NCI-H526 (cell line): ENCODE data around the gene STRN4.

Experiments used
- DNase-seq, 2 experiments: peaks; one replicate each; lab custom pipeline; 2025; lab: John Stamatoyannopoulos, UW

Gene STRN4

DNA sequence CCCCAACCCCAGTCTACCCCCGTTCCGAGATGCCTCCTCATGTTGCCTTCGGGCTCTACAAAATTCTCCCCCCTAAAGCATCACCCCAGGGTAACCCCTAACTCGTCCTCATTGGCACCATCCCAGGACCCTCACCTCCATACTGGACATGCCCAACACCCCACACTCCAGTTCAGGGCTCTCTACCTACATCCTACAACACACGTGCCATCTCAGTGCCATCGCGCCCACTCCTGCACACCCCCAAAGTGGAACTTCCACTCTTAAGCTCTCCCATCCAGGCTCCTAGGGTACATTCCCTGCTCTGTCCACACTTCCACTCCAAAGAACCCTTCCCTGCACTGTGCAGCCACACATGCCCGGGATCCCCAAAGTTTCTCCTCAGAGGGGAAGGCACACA is 1.2 kb downstream of the STRN4 start:
- no peak for DNase-seq

DNA sequence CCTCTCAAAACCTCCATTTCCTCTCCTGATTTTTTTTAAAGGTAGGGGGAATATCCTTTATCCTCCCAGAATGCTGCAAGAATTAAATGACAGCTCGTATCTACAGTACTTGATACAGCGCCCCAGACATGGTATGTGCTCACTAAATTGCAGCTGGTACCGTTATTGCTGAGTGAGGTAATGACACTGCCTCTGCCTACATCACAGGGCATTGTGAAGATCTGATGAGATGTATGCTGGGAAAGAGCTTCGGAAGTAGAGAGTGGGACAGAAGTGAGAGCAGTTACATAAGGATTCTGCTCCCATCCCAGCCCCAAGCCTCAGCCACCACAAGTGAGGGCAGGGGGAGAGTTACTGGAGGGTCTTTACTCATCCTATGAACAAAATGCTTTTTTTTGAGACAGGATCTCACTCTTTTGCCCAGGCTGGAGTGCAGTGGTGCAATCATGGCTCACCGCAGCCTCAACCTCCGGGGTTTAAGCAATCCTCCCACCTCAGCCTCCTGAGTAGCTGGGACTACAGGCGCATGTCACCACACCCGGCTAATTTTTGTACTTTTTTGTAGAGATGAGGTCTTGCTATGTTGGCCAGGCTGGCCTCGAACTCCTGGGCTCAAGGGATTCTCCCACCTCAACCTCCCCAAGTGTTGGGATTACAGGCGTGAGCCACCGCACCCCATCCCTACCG is 2.1 kb downstream of the STRN4 start:
- no peak for DNase-seq

DNA sequence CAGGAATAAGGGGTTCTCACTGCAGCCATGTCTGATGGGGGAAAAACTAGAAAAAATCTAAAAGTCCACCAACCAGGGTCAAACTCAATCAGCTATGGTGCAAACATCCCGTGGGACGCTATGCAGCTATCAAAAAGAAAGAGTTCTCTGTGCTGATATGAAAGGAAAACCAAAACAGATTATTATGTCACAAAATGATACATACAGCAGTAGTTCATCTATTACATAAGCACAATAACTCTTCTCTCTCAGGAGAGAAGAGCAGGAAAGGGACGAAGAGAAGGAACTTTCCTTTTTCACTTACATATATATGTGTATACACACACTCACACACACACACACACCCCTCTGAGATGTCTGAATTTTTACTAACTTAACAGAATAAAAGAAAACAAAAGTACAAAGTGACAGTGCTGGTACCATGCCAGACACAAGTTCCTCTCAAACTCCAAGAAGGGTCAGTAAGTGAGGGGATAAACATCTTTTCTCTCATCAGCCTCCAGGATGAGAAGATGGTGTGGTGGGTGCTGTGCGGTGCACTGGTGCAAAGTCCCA is 3.2 kb downstream of the STRN4 start:
- no peak for DNase-seq

DNA sequence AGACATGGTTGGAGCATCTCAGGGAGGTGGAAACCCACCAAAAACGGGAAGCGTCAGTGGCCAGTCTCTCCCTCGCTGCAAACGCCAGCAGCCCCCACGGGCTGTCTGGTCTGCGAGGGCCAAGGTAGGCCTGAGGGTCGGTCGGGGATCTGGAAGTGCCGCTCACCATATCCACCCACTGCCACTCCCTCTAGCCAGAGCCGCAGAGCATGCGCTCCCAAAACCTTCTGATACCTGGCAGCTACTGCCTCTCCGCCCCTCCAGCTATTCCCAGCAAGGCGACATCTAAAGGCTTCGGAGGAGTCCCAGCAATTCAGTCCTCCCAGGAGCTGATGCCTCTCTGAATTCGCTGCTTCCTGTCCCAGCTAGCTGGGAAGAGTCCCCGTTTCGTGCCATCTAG is 4.8 kb downstream of the STRN4 start:
- no peak for DNase-seq

DNA sequence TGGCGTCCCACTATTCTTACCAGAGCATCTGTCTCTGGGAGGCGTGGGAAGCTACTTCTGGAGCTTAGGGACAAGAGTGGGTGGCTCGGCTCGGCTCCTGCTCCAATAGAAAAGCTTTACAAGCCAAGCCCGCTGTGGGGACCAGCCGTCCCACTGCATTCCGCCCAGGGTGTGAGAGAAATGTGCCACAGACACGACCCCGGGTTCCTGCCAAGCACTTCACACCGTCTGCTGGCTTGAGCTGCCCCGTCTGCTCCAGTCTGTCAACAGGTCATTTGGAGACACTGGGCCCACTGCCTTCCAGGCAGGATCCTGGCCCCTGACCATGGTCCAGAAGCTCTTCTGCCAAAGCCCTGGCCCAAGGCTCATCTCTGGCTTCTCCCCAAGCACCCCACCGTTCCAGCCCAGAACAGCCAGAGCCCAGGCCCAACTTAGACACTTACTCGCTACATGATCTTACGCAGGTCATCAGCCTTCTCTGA is 6.9 kb downstream of the STRN4 start:
- DNase-seq: no peak

DNA sequence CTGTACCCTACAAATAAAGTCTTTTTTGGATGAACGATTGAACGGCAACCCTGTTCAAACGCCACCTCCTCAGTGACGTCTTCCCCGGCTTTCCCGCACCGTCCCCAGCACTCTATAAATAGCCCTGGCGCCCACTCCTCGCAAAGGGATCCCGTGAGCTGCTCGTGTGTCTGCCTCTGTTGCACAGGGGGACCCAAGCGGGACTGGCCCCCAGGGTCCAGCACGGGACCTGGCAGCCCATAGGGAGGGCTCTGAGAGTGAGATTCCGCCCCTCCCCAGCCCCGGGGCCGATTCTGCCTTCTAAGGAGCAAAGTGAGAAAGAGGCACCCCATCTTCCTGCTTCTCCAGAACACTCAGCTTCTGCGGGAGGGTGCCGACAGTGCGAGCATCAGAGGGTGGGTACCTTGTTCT is 8.5 kb downstream of the STRN4 start:
- no peak for DNase-seq

DNA sequence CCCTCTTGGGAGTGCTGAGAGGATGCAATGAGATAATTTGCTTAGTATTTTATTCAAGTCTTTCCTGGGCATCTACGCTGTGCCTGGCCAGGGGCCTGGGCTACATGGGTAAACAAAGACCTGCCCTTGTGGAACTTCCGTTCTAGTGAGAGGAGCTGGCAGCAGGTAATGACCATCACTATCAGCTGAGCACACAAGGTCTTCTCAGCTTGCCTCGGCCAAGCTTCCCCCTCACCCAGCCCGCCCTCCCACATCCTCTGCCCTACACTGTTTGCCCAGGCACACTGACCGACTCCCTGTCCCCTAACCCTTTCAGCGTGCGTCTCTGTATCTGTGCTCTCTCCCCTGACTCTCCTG is 9.0 kb downstream of the STRN4 start:
- no peak for DNase-seq

DNA sequence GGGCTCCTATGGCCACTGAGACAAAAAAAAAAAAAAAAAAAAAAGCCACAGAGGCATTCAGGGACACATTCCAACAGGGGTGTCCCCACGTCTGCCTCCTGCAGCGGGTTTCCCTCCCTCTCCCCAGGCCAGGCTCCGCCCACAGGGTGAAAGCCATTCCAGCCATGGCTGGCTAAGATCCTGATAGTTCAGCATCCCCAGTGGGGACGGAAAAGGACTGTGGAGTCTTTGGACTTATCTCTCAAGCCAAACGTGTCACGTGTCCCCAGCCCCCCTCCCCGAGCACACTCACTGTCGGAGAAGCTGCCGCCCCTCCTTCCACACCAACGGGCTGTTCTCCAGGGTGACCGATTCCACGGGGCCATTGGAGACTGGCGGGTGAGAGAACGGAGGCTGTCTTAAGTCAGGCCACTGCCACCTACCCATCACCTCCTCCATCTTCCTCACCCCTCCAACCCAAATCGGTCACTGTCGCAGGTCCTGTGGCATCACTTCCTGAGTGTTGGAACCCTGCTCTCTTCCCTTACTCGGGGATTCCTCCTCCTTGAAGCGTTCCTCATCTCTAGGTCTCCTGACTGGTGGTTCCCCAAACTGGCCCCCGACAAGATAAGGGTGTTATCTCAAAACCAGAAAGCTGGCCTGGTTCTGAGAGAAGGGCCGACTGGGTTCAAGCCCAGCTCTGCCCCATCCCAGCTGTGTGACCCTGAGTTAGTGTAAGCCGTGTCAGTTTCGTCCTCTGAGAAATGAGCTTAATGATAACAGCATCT is 9.5 kb downstream of the STRN4 start:
- no peak for DNase-seq

DNA sequence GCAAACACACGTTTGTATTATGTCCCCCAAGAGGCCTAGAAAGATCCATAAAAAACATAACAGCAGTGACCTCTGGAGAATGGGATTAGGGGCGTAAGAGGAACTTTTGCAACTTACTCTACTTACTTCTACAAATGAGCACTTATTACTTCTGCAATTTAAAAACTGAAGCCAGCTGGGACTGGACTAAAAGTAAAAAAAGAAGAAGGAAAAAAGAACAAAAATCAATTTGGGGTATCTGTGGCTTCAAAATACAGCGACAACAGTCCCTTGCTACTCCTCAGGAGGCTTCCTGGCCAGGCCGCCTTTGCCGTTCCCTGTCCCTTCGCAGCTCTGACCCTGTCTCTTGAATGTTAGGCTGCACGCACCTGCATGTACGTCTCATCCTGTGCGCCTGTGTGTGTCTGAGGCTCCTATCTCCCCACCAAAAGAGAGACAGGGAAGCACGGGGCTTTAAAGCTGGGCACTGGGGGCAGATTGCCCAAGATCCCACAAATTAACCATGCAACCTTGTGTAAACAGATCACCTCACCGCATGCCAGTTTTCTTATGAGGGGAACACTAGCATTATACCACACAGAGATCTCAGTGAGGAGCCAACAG is 12.5 kb downstream of the STRN4 start:
- DNase-seq: no peak

DNA sequence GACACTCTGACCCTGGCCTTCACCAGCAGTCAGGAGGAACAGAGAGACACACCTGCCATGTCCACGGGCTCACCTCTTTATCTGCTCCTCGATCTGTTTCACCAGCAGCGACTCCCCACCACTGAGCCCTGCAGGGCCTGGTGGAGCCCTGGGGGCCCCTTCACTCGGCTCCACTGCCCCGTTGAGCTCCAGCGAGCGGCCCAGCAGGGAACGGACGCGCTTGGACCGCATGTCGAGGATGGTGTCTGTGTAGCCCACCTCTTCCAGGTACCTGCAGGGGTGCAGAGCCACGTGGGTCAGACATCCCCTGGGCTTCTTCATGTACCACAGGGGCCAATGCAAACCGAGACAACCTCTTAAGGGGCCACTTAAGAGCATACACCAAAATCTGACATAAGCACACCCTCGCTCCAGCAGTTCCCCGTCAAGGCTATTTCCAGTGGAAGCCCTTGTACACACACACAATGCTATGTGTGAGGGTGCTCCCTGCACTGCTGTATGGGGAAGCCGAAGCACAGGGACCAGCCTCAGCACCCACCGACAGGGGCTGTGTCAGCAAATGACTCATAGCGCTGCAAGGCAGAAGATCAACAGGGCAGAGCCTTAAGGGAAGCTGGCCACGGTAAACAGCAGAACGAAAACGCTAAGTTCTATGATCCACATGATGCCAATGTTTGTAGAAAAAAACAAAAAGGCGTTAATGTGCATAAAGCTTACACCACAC is 13.1 kb downstream of the STRN4 start:
- no peak for DNase-seq

DNA sequence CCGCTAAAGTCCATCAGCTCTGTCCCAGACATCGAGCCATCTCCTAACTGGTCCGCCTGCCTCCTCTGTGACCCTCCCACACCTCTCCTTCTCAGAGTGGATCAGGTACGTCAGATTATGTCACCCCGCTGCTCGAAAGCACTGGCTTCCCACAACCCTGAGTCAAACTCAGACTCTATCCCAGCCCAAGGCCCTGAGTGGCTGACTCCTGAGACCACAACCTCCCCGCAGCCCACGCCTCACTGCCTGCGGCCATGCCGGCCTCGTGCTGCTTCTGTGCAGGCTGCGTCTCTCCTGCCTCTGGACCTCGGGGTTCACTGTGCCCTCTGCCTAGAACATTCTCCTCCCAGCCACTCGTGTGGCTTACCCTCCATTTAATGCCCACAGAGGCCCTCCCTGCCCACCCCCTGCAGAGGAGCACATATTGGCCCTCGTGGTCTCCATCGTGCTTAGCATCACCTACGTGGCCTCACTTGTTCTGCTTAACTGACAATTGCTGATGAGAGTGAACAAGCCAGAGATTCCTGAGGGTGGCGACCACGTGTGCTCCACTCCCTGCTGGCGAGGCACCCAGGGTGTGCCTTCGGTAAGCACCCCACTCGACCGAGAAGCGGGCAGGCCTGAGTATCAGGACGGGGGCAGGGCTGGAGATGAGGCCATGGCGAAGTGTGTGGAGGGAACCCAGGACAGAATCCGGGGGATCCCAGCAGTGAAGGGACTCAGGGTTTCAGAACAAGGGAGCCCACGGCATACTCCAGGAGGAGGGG is 13.9 kb downstream of the STRN4 start:
- no peak for DNase-seq

DNA sequence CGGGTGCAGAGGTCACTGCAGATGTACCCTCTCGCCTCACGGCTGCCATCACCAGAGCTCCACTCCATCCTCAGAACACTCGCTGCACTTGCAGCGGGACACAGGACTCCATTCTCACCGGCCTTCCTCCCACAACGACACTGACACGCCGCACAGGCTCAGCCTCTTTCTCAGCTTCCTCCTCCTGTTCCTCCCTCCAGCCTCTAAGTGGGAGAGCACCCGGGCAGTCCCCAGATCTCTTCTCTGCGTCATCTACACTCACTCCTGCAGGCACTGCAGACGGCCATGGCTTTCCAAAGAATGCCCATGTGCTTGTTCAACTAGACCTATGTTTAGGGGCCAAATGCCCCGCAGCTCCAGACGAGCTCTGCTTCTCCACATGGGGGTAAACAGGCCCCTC is 14.7 kb downstream of the STRN4 start:
- no peak for DNase-seq

DNA sequence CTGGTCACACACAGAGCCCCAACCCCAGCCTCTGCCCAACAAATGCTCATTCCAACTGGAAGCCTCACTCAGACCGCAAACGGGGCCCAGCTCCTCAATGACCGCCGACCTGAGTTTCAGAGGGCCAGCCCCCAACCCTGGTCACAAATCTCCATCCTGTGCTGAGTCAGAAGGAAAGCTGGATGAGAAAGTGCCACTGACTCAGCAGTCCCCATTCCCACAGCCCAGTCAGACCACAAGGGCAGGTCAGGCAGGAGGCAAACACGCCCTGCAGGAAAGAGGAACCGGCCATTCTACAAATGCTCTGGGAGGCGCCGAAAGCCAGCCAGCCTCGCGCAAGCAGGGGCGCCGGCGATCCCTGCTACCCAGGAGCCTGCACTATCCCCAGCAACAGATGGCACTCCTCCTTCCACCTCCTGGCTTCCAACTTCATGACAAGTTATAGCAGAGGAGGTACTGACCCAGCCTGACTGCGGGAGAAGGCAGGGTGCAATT is 15.2 kb downstream of the STRN4 start:
- DNase-seq: no peak

DNA sequence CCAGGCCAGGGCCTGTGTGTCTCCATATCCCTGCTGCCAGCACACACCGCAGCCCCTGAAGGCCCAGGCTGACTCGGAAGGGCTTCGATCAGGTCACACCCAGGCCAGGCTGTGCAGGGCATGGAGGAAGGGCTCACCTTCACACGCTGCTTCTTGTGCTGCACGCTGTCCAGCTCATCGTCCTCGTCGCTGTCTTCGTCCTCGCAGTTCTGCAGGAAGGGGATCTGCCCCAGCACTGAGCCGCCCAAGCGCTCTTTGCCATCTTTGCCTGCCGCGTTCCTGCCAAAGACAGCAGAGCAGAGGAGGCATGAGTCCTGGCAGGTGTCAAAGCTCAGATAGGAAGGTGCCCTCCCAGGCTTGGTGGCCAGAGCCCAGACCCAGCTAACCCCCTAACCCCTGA is 15.7 kb downstream of the STRN4 start:
- DNase-seq: no peak

DNA sequence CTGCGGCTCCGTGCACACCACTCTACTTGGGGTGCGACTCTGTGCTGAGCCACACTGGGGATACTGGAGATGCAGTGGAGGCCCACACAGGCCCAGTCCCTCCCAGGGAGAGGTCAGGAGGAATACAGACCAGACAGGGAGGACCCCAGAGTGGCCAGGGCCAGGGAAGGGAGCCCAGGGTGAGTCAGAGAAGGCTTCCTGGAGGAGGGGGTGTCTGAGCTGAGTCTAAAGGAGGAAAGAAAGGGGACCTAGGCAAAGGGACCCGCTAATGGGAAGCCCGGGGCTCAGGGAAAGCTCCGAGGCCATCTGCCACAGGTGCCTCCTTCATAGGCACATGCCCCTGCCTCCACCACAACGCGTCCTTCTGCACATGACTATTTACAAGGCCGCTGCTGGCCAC is 16.1 kb downstream of the STRN4 start:
- no peak for DNase-seq

DNA sequence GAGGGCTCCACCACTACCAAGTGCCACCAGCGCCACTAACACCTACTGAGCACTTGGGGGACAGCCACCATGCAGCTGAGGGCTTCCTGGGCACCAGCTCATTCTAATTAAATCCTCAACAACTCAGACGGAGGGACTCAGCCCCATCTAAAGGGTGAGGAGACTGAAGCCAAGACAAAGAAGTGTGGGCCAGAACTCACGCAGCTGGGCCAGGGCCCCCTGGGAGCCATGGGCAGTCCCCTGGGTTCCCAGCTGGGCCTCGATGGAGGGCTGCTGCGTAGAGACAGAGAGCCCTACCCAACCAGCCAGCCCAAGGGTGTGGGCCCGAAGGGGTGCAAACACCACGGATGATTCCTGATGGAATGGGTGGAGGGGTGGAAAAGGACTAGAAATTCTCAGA is 16.6 kb downstream of the STRN4 start:
- no peak for DNase-seq

DNA sequence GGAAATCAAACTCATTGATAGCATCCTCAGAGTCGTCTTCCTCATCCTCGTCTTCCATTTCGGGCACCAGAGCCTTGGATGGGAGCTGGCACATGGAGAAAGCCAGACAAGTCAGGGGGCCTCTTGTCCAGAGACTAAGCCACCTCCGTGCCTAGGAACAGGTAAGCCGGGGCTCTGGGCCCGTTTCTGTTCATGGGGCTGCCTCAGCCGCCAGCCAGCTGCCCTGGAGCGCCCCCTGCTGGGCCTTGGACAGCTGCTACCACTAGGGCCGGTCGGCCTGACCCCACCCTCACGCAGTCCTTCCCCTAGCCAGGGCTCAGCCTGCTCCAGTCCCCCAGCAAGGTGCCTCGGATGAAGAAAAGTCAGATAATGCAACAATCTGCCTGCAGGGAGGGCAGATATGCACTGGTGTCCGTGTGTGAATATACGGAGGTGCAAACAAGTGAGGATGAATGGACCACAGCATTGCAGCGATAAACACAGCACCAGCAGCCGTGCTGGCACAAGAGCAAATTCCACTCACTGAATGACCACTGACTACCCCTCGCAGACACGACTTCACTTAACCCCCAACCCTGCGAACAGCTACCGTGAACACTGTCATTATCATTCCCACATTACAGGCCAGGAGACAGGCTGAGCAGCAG is 17.4 kb downstream of the STRN4 start:
- DNase-seq: peak in 1 of 2 experiments; percentile 70

DNA sequence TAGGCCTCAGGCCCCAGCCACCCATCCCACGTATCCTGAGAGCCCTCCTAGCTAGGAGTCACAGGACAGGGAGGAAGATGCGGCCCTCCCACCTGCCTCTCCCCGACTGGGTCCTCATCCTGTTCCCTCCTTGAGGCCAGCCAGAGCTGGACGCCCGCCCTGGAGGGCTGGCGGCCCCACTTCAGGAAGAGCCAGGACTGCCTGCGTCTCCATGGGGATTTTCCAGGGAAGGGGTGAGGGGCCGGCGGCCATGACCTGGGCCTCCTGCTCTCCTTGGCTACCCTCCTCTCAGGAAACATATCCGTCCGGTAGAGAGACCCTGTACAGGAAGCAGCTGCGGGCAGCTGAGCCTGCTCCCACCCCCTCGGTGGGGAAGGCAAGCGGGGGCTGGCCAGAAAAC is 18.0 kb downstream of the STRN4 start:
- no peak for DNase-seq

DNA sequence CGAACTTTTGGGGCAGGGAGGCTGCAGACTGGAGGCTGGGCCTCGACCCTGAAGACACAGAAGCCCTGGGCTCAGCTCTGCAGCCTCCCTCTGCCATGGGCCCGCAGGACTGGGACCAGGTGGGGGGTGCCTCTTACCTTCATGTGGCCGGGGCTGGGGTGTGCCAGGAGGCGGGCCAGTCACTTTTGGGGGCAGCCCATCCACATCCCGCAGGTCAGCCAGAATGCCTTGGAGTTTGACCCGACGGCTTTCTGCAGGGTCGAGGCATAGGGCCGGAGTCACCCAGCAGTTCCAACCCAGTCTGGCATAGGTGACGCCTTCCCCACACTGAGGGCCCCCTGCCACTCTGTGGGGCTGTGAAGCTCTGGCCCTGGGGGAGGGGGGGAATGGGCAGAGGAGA is 18.5 kb downstream of the STRN4 start:
- no peak for DNase-seq

DNA sequence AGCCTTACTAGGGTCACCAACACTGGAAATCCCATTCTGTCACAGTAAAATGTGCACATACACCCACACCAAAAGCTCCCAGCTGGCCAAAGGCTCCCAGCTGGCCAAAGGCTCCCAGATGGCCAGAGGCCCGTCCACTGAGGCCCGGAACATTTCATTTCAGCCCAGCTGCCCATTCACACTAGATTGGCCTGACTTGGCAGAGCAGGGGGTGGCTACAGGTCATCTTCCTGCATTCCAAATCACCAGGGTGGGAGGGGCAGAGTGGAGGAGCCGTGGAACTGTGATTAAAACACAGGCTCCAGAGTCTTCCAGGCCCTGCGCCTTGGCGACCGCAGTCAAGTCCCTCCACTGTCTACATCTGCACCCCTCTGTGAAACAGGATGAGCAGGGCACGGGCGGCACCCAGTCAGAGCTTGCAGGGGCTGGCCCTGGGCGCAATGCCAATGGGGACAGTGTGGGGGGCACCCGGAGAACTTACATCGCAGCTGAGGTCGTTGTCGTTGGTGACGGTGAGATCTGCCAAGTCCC is 19.2 kb downstream of the STRN4 start:
- no peak for DNase-seq

DNA sequence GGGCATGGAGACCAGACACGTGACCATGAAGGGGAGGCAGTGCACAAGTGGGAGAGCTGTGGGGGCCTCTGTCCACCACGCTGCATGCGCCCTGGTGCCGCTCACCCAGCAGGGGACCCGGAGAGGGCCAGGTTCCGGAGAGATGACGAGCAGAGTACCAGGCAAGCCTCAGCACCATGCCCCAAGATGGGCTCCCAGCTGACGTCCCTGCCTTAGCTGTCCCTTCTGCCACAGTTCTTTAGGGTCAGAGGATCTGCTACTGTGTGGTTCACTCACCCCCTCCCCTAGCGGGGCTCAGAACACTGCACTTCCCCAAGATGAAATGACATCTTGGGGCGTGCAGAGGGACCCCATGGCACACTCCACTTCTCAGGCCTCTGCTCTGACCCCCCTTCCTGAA is 19.7 kb downstream of the STRN4 start:
- no peak for DNase-seq
